ENCODE results near the gene TMEM106A. TPM values are rescaled to one million over a fixed set of nuclear protein-coding genes. Genes with fewer than 3 reads are reported as not detected.

The TMEM106A gene
- total and polyA plus RNA-seq, 2 of the 13 experiments (the other 11 are each of a cell fraction or from before 2014, with no cell fraction given): 16.9 to 35.9 TPM

GRCh38 chr17:43217614-43218087, 6.0 kb downstream of the TMEM106A start (continued):
- TF ChIP-seq, protein P1, sequence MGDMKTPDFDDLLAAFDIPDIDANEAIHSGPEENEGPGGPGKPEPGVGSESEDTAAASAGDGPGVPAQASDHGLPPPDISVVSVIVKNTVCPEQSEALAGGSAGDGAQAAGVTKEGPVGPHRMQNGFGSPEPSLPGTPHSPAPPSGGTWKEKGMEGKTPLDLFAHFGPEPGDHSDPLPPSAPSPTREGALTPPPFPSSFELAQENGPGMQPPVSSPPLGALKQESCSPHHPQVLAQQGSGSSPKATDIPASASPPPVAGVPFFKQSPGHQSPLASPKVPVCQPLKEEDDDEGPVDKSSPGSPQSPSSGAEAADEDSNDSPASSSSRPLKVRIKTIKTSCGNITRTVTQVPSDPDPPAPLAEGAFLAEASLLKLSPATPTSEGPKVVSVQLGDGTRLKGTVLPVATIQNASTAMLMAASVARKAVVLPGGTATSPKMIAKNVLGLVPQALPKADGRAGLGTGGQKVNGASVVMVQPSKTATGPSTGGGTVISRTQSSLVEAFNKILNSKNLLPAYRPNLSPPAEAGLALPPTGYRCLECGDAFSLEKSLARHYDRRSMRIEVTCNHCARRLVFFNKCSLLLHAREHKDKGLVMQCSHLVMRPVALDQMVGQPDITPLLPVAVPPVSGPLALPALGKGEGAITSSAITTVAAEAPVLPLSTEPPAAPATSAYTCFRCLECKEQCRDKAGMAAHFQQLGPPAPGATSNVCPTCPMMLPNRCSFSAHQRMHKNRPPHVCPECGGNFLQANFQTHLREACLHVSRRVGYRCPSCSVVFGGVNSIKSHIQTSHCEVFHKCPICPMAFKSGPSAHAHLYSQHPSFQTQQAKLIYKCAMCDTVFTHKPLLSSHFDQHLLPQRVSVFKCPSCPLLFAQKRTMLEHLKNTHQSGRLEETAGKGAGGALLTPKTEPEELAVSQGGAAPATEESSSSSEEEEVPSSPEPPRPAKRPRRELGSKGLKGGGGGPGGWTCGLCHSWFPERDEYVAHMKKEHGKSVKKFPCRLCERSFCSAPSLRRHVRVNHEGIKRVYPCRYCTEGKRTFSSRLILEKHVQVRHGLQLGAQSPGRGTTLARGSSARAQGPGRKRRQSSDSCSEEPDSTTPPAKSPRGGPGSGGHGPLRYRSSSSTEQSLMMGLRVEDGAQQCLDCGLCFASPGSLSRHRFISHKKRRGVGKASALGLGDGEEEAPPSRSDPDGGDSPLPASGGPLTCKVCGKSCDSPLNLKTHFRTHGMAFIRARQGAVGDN (CRISPR knock-in tag; IDR thresholded peaks at IDR 0.05): peak; percentile 82; the same call in 1 of the 2 replicates
- TF ChIP-seq HNRNPLL (IDR thresholded peaks at IDR 0.05; ENCODE audit: low read depth, low read length, poor library complexity, severe bottlenecking): no peak
- no peak for TF ChIP-seq CBFB (CRISPR knock-in tag; IDR thresholded peaks at IDR 0.05)
- no peak for TF ChIP-seq ZNF33A (CRISPR knock-in tag; IDR thresholded peaks at IDR 0.05; ENCODE audit: borderline replicate concordance)
- TF ChIP-seq MATR3 (CRISPR knock-in tag; IDR thresholded peaks at IDR 0.05): no peak
- TF ChIP-seq TEF (CRISPR knock-in tag; IDR thresholded peaks at IDR 0.05): no peak
- TF ChIP-seq LCORL (IDR thresholded peaks at IDR 0.05): no peak
- TF ChIP-seq LCORL (CRISPR knock-in tag; IDR thresholded peaks at IDR 0.05): no peak
- no peak for TF ChIP-seq ZNF569 (CRISPR knock-in tag; IDR thresholded peaks at IDR 0.05; ENCODE audit: borderline replicate concordance)
- no peak for TF ChIP-seq ZNF564 (CRISPR knock-in tag; IDR thresholded peaks at IDR 0.05)
- peak; percentile 83; the same call in 1 of the 2 replicates for TF ChIP-seq ZC3H4 (CRISPR knock-in tag; IDR thresholded peaks at IDR 0.05; ENCODE audit: borderline replicate concordance)
- TF ChIP-seq TOE1 (CRISPR knock-in tag; IDR thresholded peaks at IDR 0.05): no peak
- no peak for TF ChIP-seq CENPT (CRISPR knock-in tag; IDR thresholded peaks at IDR 0.05; ENCODE audit: low read depth)
- 0 out of 2 replicates have a peak, but pooled peaks have one; percentile 10 for TF ChIP-seq TEAD2 (CRISPR knock-in tag; IDR thresholded peaks at IDR 0.05)
- TF ChIP-seq SP1 (IDR thresholded peaks at IDR 0.05): no peak
- no peak for TF ChIP-seq SP1 (CRISPR knock-in tag; IDR thresholded peaks at IDR 0.05)
- TF ChIP-seq, protein P2, sequence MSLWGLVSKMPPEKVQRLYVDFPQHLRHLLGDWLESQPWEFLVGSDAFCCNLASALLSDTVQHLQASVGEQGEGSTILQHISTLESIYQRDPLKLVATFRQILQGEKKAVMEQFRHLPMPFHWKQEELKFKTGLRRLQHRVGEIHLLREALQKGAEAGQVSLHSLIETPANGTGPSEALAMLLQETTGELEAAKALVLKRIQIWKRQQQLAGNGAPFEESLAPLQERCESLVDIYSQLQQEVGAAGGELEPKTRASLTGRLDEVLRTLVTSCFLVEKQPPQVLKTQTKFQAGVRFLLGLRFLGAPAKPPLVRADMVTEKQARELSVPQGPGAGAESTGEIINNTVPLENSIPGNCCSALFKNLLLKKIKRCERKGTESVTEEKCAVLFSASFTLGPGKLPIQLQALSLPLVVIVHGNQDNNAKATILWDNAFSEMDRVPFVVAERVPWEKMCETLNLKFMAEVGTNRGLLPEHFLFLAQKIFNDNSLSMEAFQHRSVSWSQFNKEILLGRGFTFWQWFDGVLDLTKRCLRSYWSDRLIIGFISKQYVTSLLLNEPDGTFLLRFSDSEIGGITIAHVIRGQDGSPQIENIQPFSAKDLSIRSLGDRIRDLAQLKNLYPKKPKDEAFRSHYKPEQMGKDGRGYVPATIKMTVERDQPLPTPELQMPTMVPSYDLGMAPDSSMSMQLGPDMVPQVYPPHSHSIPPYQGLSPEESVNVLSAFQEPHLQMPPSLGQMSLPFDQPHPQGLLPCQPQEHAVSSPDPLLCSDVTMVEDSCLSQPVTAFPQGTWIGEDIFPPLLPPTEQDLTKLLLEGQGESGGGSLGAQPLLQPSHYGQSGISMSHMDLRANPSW (CRISPR knock-in tag; IDR thresholded peaks at IDR 0.05; ENCODE audit: borderline replicate concordance): no peak
- no peak for TF ChIP-seq SMAD1 (CRISPR knock-in tag; IDR thresholded peaks at IDR 0.05; ENCODE audit: borderline replicate concordance, low read depth)
- TF ChIP-seq BCL6 (CRISPR knock-in tag; IDR thresholded peaks at IDR 0.05): no peak
- no peak for TF ChIP-seq CHD4 (IDR thresholded peaks at IDR 0.05; ENCODE audit: borderline replicate concordance, low read length)
- no peak for TF ChIP-seq THAP11 (CRISPR knock-in tag; IDR thresholded peaks at IDR 0.05)
- TF ChIP-seq HBP1 (CRISPR knock-in tag; IDR thresholded peaks at IDR 0.05; ENCODE audit: low read depth): no peak
- TF ChIP-seq ESRRA (CRISPR knock-in tag; IDR thresholded peaks at IDR 0.05; ENCODE audit: low read depth): no peak

Measured in HepG2 (cell line).